Measurements from ENCODE around the gene GRB10. TPM values are rescaled to one million over a fixed set of nuclear protein-coding genes. Genes with fewer than 3 reads are reported as not detected.

Gene GRB10
- polyA plus RNA-seq, 2 of the 4 experiments (the other 2 are of a cell fraction), result 23.2 to 37.0 TPM

- Histone ChIP-seq H3K4me3 (no peak overlapping the region), H3K4me2 (no peak overlapping the region), H3K27ac (no peak overlapping the region), H3K4me1 (peaks cover 27% of the 10 kb centered on the region), H3K9me3 (no peaks in the 10 kb centered on the region)
- DNase-seq (ENCODE audit: low read depth in 1 of 2, low spot score in 1 of 2) (no peak), ATAC-seq (no peak), FAIRE-seq (no peak)
- ChIA-PET POLR2A (no interaction called here), CTCF (interaction anchor here (0.9 kb wide), 1 partner anchor 12 kb away, joined by 3 read pairs; no protein-coding TSS in a partner anchor)
- WGBS (ENCODE audit: missing lambda C conversion rate), result 79% methylated on average over 14 of the region's 14 CpGs
- no peak for TF ChIP-seq MAX (IDR thresholded peaks at IDR 0.05)
- TF ChIP-seq ZFP36 (IDR thresholded peaks at IDR 0.05; ENCODE audit: borderline replicate concordance, partially characterized antibody), result no peak
- no peak for TF ChIP-seq HOXB13 (CRISPR knock-in tag; IDR thresholded peaks at IDR 0.05; ENCODE audit: low read depth)
- TF ChIP-seq E2F6 (IDR thresholded peaks at IDR 0.05; ENCODE audit: borderline replicate concordance, low read depth), result no peak
- TF ChIP-seq CHD4 (IDR thresholded peaks at IDR 0.05; ENCODE audit: borderline replicate concordance), result no peak
- TF ChIP-seq KDM1A (IDR thresholded peaks at IDR 0.05; ENCODE audit: low read depth), result no peak
- TF ChIP-seq NR3C1 (IDR thresholded peaks at IDR 0.05), result no peak
- TF ChIP-seq TP53 (CRISPR knock-in tag; IDR thresholded peaks at IDR 0.05), result no peak
- TF ChIP-seq FOSL2 (IDR thresholded peaks at IDR 0.05), result no peak
- TF ChIP-seq FOSL2 (CRISPR knock-in tag; IDR thresholded peaks at IDR 0.05), result no peak
- no peak for TF ChIP-seq JUN (IDR thresholded peaks at IDR 0.05)
- TF ChIP-seq PHF8 (IDR thresholded peaks at IDR 0.05; ENCODE audit: borderline replicate concordance, low read depth), result no peak
- no peak for TF ChIP-seq ZC3H11A (IDR thresholded peaks at IDR 0.05)
- TF ChIP-seq FOXS1 (CRISPR knock-in tag; IDR thresholded peaks at IDR 0.05), result no peak
- no peak for TF ChIP-seq ATOH8 (CRISPR knock-in tag; IDR thresholded peaks at IDR 0.05; ENCODE audit: low read depth)
- no peak for TF ChIP-seq MYC (IDR thresholded peaks at IDR 0.05; ENCODE audit: borderline replicate concordance, low read length)
- no peak for TF ChIP-seq RAD21 (conservative IDR thresholded peaks at IDR 0.05 in 1 of 2, IDR thresholded peaks at IDR 0.05 in 1 of 2)
- TF ChIP-seq RARB (CRISPR knock-in tag; IDR thresholded peaks at IDR 0.05), result no peak
- TF ChIP-seq SREBF2 (IDR thresholded peaks at IDR 0.05), result no peak
Measured at GRCh38 chr7:50807026-50807730, 24.5 kb upstream of the GRB10 start.

- Histone ChIP-seq H3K4me3 (no peak overlapping the region), H3K4me2 (no peak overlapping the region), H3K27ac (0 out of 6 replicates have a peak overlapping the region, but pooled peaks of 1 of the 2 experiments have one; percentile 7), H3K9me3 (no peaks in the 10 kb centered on the region), H3K4me1 (peaks cover 31% of the 10 kb centered on the region)
- WGBS (ENCODE audit: missing lambda C conversion rate), result 62% methylated on average over 9 of the region's 9 CpGs
- ATAC-seq, result no peak
- no peak for DNase-seq (ENCODE audit: low read depth in 1 of 2, low spot score in 1 of 2)
- CTCF ChIA-PET, result interaction anchor here (0.9 to 1.6 kb wide), 3 partner anchors 10 to 335 kb away, joined by 3 read pairs; no protein-coding TSS in a partner anchor
- no peak for FAIRE-seq
- no peak for TF ChIP-seq MAX (IDR thresholded peaks at IDR 0.05)
- TF ChIP-seq FOXS1 (CRISPR knock-in tag; IDR thresholded peaks at IDR 0.05), result no peak
- no peak for TF ChIP-seq HMGXB4 (CRISPR knock-in tag; IDR thresholded peaks at IDR 0.05; ENCODE audit: borderline replicate concordance)
- POLR2A ChIA-PET, result no interaction called here
Measured at GRCh38 chr7:50806143-50806542, 23.4 kb upstream of the GRB10 start.

All from A549 (cell line).